ENCODE results near the gene SPDL1. TPM values are rescaled to one million over a fixed set of nuclear protein-coding genes. Genes with fewer than 3 reads are reported as not detected.
A peak's percentile ranks its signal among the peaks of the same experiment; 100 is the strongest.

The SPDL1 gene
- total and polyA plus RNA-seq, 2 of the 8 experiments (the other 6 are each of a cell fraction or from before 2014, with no cell fraction given), result 16.9 to 44.5 TPM

GRCh38 chr5:169635936-169636335 is 52.4 kb downstream of the SPDL1 start:
- Histone ChIP-seq H3K27ac (ENCODE audit: low read depth, low read length) (no peak overlapping the region), H3K18ac (ENCODE audit: extremely low read depth, low read length) (no peak overlapping the region), H3K56ac (replicated peaks; ENCODE audit: insufficient read length, low read depth, low read length) (no peak overlapping the region), H3K9me3 (ENCODE audit: insufficient read depth in 2 of 2, low read depth in 1 of 2, low read length in 1 of 2) (peaks cover 7 to 12% of the 10 kb centered on the region in 2 experiments; a peak in 2 of 4 replicates), H3K23me2 (ENCODE audit: low read depth, low read length) (peaks cover 3% of the 10 kb centered on the region; the same call in 1 of the 2 replicates), H3K79me1 (ENCODE audit: low read depth, low read length) (no peaks in the 10 kb centered on the region), H3K27me3 (replicated peaks in 1 of 4; ENCODE audit: control insufficient read depth in 3 of 4, extremely low read depth in 1 of 4, insufficient read depth in 3 of 4, low read length in 3 of 4) (peaks cover 0 to 17% (median 6%) of the 10 kb centered on the region in 4 experiments; a peak in 5 of 7 replicates), H3K4me3 (ENCODE audit: extremely low read depth in 1 of 4, insufficient read depth in 2 of 4, low read depth in 3 of 4, low read length in 4 of 4) (peak overlapping the region in 1 of 4 experiments; percentile 79; a peak in 2 of 8 replicates), H3K23ac (ENCODE audit: insufficient read length) (no peak overlapping the region), H4K8ac (ENCODE audit: extremely low read depth, insufficient read depth, low read length) (no peak overlapping the region), H2BK5ac (ENCODE audit: low read depth, low read length) (no peak overlapping the region), H3K79me2 (ENCODE audit: control insufficient read depth in 1 of 2, insufficient read depth in 2 of 2, low read length in 2 of 2) (no peaks in the 10 kb centered on the region), H2AFZ (ENCODE audit: low read length) (no peak overlapping the region), H4K5ac (ENCODE audit: insufficient read length, low read depth, low read length) (no peak overlapping the region), H3K9ac (replicated peaks in 1 of 4; ENCODE audit: extremely low read depth in 1 of 4, low read depth in 3 of 4, low read length in 3 of 4) (no peak overlapping the region), H3K36me3 (ENCODE audit: control insufficient read depth in 2 of 4, insufficient read depth in 4 of 4, low read length in 3 of 4) (no peaks in the 10 kb centered on the region), H2BK12ac (ENCODE audit: low read depth, low read length) (no peak overlapping the region), H3K14ac (ENCODE audit: insufficient read length) (no peak overlapping the region), H3K4ac (replicated peaks; ENCODE audit: insufficient read length, low read depth, low read length) (no peak overlapping the region), H2BK20ac (ENCODE audit: low read length) (no peak overlapping the region), H4K91ac (replicated peaks; ENCODE audit: insufficient read length, low read length) (no peak overlapping the region), H2BK15ac (ENCODE audit: low read length) (no peak overlapping the region), H2AK5ac (ENCODE audit: low read depth, low read length) (no peak overlapping the region), H3K4me1 (replicated peaks in 1 of 4; ENCODE audit: control insufficient read depth in 3 of 4, insufficient read depth in 4 of 4, low read length in 3 of 4) (peaks cover 0 to 10% (median 4%) of the 10 kb centered on the region in 4 experiments; a peak in 6 of 7 replicates), H2BK120ac (replicated peaks; ENCODE audit: low read depth, low read length) (no peak overlapping the region), H4K20me1 (replicated peaks in 1 of 2; ENCODE audit: control insufficient read depth in 1 of 2, insufficient read depth in 2 of 2, low read length in 2 of 2) (no peaks in the 10 kb centered on the region), H3K4me2 (ENCODE audit: insufficient read depth in 1 of 2, low read depth in 2 of 2, low read length in 2 of 2) (peak overlapping the region in 1 of 2 experiments; percentile 80; a peak in 1 of 4 replicates)
- no peak for TF ChIP-seq CREB1 (IDR thresholded peaks at IDR 0.05)
- TF ChIP-seq TAF1 (IDR thresholded peaks at IDR 0.05; ENCODE audit: low read depth, low read length), result no peak
- no peak for TF ChIP-seq POLR2AphosphoS5 (IDR thresholded peaks at IDR 0.05; ENCODE audit: low read depth, low read length)
- TF ChIP-seq CEBPB (IDR thresholded peaks at IDR 0.05; ENCODE audit: low read depth, low read length), result no peak
- TF ChIP-seq RFX5 (IDR thresholded peaks at IDR 0.05; ENCODE audit: borderline replicate concordance, low read depth, low read length), result no peak
- TF ChIP-seq, protein P1, sequence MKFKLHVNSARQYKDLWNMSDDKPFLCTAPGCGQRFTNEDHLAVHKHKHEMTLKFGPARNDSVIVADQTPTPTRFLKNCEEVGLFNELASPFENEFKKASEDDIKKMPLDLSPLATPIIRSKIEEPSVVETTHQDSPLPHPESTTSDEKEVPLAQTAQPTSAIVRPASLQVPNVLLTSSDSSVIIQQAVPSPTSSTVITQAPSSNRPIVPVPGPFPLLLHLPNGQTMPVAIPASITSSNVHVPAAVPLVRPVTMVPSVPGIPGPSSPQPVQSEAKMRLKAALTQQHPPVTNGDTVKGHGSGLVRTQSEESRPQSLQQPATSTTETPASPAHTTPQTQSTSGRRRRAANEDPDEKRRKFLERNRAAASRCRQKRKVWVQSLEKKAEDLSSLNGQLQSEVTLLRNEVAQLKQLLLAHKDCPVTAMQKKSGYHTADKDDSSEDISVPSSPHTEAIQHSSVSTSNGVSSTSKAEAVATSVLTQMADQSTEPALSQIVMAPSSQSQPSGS (IDR thresholded peaks at IDR 0.05; ENCODE audit: low read length), result no peak
- TF ChIP-seq TCF12 (IDR thresholded peaks at IDR 0.05; ENCODE audit: low read depth, low read length), result no peak
- TF ChIP-seq POU5F1 (IDR thresholded peaks at IDR 0.05; ENCODE audit: low read depth, low read length), result no peak
- no peak for TF ChIP-seq EGR1 (IDR thresholded peaks at IDR 0.05; ENCODE audit: borderline replicate concordance, low read depth, low read length)
- no peak for TF ChIP-seq RNF2 (IDR thresholded peaks at IDR 0.05; ENCODE audit: borderline replicate concordance, low read depth, low read length, missing control alignments, poor library complexity, severe bottlenecking)
- 77% methylated on average over 1 of the region's 1 CpG; no CpG with 5 or more reads in 1 of the 2 experiments for WGBS, 2 experiments (ENCODE audit: extremely low coverage in 1 of 2, insufficient coverage in 1 of 2, insufficient read length in 1 of 2, insufficient replicate concordance in 2 of 2, low coverage in 1 of 2, low lambda C conversion rate in 2 of 2, missing lambda C conversion rate in 1 of 2)
- ChIA-PET POLR2A (ENCODE audit: partially characterized antibody) (interaction anchor here (3.0 kb wide), 1 partner anchor 52 kb away, joined by 9 read pairs; the partner anchor contains the start of gene SPDL1), CTCF (ENCODE audit: partially characterized antibody) (interaction anchor here (0.7 kb wide), 2 partner anchors 272 to 1077 kb away, joined by 3 to 4 read pairs; no protein-coding TSS in a partner anchor)
- DNase-seq (ENCODE audit: low read depth in 1 of 2, low spot score in 2 of 2), result no peak
- FAIRE-seq, result no peak
